ENCODE data around the gene DHX35.

Gene DHX35

DNA sequence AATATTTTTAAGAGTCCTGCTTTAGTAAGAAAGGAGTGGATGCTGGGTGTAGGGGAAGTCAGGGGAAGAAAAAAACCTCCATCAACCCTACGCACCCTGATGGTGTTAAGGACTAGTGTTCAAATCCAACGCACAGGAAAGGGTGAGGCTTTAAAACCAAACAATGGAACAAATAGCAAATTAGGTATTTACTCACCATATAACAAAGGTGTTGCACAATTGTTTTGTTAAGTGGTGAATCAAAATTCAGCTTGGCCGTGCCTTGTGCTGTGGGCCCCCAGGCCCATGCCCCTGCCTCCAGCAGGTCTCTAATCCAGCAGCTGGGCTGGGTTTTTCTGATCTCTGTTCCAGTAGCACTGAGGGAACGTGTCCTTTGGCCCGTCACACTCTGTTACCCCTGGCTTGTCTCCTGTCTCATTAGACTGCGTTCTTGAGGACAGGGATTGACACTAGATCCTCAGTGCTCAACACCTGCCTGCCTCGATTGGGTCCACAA lies 24.1 kb upstream of the DHX35 start:
- DNase-seq (ENCODE audit: extremely low read depth, low read depth), result no peak
- TF ChIP-seq, protein P1, sequence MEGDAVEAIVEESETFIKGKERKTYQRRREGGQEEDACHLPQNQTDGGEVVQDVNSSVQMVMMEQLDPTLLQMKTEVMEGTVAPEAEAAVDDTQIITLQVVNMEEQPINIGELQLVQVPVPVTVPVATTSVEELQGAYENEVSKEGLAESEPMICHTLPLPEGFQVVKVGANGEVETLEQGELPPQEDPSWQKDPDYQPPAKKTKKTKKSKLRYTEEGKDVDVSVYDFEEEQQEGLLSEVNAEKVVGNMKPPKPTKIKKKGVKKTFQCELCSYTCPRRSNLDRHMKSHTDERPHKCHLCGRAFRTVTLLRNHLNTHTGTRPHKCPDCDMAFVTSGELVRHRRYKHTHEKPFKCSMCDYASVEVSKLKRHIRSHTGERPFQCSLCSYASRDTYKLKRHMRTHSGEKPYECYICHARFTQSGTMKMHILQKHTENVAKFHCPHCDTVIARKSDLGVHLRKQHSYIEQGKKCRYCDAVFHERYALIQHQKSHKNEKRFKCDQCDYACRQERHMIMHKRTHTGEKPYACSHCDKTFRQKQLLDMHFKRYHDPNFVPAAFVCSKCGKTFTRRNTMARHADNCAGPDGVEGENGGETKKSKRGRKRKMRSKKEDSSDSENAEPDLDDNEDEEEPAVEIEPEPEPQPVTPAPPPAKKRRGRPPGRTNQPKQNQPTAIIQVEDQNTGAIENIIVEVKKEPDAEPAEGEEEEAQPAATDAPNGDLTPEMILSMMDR (IDR thresholded peaks at IDR 0.05; ENCODE audit: low read depth, low read length, missing control alignments), result no peak
- no peak overlapping the region for H3K4me3 ChIP-seq (replicated peaks; ENCODE audit: low read depth, low read length)

DNA sequence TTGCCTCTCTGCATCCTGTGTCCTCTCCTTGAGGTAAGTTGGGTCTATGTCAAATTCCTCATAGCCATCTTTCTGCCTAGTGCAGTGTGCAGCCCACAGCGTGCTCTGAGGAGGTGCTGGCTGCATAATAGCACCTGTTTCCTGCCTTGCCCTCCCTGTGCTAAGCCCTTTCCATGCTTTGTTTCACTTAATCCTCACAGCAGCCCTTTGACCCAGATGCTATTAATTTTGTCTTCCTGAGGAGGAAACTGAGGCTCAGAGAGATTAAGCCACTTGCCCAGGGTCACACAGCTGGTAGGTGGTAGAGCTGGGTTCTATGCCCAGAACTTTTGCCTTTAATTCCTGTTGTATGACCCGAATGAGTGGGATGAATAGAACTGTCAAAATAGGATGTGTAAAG lies 22.5 kb upstream of the DHX35 start:
- TF ChIP-seq, protein P1 (IDR thresholded peaks at IDR 0.05; ENCODE audit: low read depth, low read length, missing control alignments), result no peak
- DNase-seq (ENCODE audit: extremely low read depth, low read depth), result no peak
- H3K4me3 ChIP-seq (replicated peaks; ENCODE audit: low read depth, low read length), result no peak overlapping the region

DNA sequence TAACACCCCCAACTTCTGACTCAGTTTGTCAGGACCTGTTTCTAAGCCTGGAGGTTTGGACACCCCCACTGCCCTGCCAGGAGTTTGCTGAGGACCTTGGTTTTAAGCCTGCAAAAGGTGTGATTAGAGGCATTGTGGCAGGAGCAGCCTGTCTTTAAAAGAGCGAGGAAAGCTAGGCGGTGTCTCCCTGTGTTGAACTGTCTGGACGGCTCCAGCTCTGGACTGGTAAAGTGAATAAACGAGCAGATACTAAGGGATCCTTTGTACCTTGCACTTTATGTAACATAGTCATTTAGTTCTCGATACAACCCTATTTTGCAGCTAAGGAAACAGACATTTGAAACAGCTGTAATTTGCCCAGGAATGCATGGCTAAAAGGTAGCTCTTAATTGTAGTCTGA lies 21.5 kb upstream of the DHX35 start:
- no peak for DNase-seq (ENCODE audit: extremely low read depth, low read depth)
- H3K4me3 ChIP-seq (replicated peaks; ENCODE audit: low read depth, low read length), result no peak overlapping the region
- TF ChIP-seq, protein P1 (IDR thresholded peaks at IDR 0.05; ENCODE audit: low read depth, low read length, missing control alignments), result no peak

DNA sequence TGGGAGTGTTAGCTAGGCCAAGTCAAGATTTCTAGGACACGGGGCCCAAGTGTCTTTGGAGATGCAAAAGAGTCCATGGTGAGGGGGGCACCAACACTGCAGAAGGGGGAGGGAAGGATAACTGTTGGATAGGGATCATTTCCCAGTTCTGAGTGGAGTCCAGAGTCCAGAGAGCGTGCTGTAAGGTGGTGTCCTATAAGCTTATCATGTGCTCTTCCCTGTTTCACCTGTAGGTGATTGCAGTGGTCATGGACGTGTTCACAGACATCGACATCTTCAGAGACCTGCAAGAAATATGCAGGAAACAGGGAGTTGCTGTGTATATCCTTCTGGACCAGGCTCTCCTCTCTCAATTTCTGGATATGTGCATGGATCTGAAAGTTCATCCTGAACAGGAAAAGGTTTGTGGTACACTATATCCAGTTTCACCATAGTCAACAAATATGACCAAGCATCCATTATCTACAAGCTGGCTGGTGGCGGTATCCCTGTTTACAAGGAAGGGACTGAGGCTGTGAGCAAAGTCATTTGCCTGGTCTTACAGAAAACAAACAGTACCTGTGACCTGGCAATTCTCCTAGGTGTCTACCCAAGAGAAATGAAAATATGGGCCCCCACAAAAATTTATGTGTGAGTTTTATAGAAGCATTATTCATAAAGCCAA lies 20.3 kb upstream of the DHX35 start:
- no peak overlapping the region for H3K4me3 ChIP-seq (replicated peaks; ENCODE audit: low read depth, low read length)
- DNase-seq (ENCODE audit: extremely low read depth, low read depth), result no peak
- TF ChIP-seq, protein P1 (IDR thresholded peaks at IDR 0.05; ENCODE audit: low read depth, low read length, missing control alignments), result no peak

DNA sequence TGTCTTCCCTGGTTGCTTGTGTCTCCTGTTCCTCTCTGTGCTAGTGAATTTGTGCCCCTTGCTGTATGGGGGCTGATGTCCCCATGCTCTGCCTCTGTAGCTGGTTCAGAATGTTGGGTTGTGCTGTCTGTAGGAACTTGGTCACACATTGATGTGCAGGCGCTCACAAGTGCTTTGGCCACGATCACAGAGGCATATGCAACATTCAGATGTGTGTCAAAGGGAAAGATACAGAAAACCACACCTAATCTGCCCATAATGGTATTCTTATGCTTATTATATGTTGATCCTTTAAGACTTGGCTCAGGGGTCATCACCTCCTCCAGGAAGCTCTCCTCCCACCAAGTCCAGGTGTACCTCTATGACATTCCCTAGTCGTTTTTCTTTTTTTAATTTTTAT lies 17.1 kb upstream of the DHX35 start:
- H3K4me3 ChIP-seq (replicated peaks; ENCODE audit: low read depth, low read length), result no peak overlapping the region
- TF ChIP-seq, protein P1 (IDR thresholded peaks at IDR 0.05; ENCODE audit: low read depth, low read length, missing control alignments), result no peak

DNA sequence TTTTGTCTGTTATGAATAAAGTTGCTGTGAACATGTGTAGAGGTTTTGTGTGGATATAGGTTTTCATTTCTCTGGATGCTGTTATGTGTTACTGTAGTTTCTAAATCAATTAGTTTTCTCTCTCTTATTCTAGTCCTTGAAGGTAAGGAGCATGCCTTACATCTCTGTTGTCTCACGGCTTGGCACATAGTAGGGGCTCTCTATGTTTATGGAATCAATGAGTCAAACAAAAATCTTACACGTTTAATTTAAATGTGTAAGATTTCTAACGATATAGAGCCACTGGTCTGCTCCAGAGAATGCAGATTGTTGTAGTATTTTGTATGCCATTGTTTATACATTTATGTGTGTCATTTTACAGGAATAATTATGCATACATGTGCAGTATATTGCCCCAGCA lies 15.3 kb upstream of the DHX35 start:
- H3K4me3 ChIP-seq (replicated peaks; ENCODE audit: low read depth, low read length), result no peak overlapping the region
- TF ChIP-seq, protein P1 (IDR thresholded peaks at IDR 0.05; ENCODE audit: low read depth, low read length, missing control alignments), result no peak
- no peak for DNase-seq (ENCODE audit: extremely low read depth, low read depth)

More for the DNA sequence above, 17.1 kb upstream of the DHX35 start:
- DNase-seq (ENCODE audit: extremely low read depth, low read depth), result no peak

DNA sequence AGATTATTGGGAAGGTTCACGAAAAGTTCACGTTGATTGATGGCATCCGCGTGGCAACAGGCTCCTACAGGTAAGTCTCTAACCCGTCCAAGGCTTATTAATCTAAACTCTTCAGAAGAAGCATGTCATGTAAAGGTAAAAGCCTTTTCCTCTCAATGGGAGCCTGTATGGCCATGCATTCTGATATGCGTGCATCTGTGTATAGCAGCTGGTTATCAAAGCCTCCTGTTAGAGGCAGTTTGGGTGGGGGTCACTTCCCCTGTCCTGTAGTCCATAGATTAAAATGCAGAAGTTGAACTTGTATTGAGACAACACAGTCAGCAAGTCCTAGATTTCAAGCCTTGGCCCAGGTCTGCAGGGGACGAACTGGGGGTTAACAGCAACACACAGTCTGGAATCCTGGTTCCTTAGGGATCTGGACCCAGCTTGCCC lies 14.2 kb upstream of the DHX35 start:
- H3K4me3 ChIP-seq (replicated peaks; ENCODE audit: low read depth, low read length), result no peak overlapping the region
- DNase-seq (ENCODE audit: extremely low read depth, low read depth), result no peak
- TF ChIP-seq, protein P1 (IDR thresholded peaks at IDR 0.05; ENCODE audit: low read depth, low read length, missing control alignments), result no peak
